ENCODE results near the gene TRIM6. TPM values are rescaled to one million over a fixed set of nuclear protein-coding genes. Genes with fewer than 3 reads are reported as not detected.
"Not testable (repeated sequence)": the region's sequence is repeated elsewhere in the genome, so short reads cannot be mapped to it uniquely, and the experiment has no call there.

TRIM6 gene
- total RNA-seq, 2 experiments from 2014 or later = 2.1 to 2.6 TPM

DNA sequence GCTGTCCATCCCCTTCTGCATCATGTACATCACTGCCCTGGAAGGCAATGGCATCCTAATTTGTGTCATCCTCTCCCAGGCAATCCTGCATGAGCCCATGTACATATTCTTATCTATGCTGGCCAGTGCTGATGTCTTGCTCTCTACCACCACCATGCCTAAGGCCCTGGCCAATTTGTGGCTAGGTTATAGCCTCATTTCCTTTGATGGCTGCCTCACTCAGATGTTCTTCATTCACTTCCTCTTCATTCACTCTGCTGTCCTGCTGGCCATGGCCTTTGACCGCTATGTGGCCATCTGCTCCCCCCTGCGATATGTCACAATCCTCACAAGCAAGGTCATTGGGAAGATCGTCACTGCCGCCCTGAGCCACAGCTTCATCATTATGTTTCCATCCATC is 15.4 kb upstream of the TRIM6 start:
- H3K9me3 Mint-ChIP-seq = no peaks in the 10 kb centered on the region

DNA sequence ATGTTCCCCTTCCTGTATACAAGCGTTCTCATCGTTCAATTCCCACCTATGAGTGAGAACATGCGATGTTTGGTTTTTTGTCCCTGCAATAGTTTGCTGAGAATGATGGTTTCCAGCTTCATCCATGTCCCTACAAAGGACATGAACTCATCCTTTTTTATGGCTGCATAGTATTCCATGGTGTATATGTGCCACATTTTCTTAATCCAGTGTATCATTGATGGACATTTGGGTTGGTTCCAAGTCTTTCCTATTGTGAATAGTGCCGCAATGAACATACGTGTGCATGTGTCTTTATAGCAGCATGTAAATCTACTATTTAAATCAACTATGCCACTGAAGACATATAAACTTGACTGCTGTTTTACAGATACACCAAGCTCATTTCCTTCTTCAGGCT is 12.0 kb upstream of the TRIM6 start:
- H3K36me3 Mint-ChIP-seq (ENCODE audit: low read depth); H3K9me3 Mint-ChIP-seq; DNase-seq; CTCF ChIA-PET; intact Hi-C loops (cut with micrococcal nuclease); H3K4me1 Mint-ChIP-seq (ENCODE audit: low read depth); H3K27ac Mint-ChIP-seq; H3K27me3 Mint-ChIP-seq (ENCODE audit: low read depth); H3K4me3 Mint-ChIP-seq: not testable (repeated sequence)

More for the DNA sequence above, 15.4 kb upstream of the TRIM6 start:
- intact Hi-C loops (cut with micrococcal nuclease) = no loop called here
- CTCF ChIA-PET = no interaction called here
- Mint-ChIP-seq H3K27me3 (ENCODE audit: low read depth) (no peaks in the 10 kb centered on the region), H3K4me3 (no peak overlapping the region), H3K27ac (no peak overlapping the region), H3K4me1 (ENCODE audit: low read depth) (no peaks in the 10 kb centered on the region), H3K36me3 (ENCODE audit: low read depth) (no peaks in the 10 kb centered on the region)
- no peak for DNase-seq

- H3K27ac Mint-ChIP-seq; H3K4me1 Mint-ChIP-seq (ENCODE audit: low read depth); H3K4me3 Mint-ChIP-seq; H3K27me3 Mint-ChIP-seq (ENCODE audit: low read depth); DNase-seq; intact Hi-C loops (cut with micrococcal nuclease); H3K9me3 Mint-ChIP-seq; H3K36me3 Mint-ChIP-seq (ENCODE audit: low read depth): not testable (repeated sequence)
- CTCF ChIA-PET = interaction anchor here (1.4 kb wide), 1 partner anchor 10 kb away, joined by 5 read pairs; no protein-coding TSS in a partner anchor
Measured at GRCh38 chr11:5589906-5590305, 6.5 kb upstream of the TRIM6 start.

DNA sequence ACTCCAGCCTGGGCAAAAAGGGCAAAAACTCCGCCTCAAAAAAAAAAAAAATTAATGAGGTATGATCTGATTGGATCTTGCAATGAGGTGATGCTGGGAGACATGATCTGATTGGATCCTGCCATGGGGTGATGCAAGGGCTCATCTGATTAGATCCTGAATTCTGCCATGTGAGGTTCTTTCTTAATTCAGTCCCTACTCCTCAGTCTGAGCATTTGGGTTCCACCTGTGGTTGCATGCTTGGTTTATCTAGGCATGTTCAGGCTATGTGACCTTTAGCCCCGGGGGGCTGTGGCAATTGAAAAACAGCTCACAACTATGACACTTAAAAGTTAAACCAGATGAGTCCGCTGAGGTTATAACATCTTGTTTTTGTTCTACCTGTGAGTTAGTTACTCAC is 4.8 kb upstream of the TRIM6 start:
- Mint-ChIP-seq H3K27ac (no peak overlapping the region), H3K4me1 (ENCODE audit: low read depth) (peaks cover 2% of the 10 kb centered on the region), H3K27me3 (ENCODE audit: low read depth) (no peaks in the 10 kb centered on the region), H3K4me3 (no peak overlapping the region), H3K9me3 (no peaks in the 10 kb centered on the region), H3K36me3 (ENCODE audit: low read depth) (no peaks in the 10 kb centered on the region)
- intact Hi-C loops (cut with micrococcal nuclease) = no loop called here
- no peak for DNase-seq
- CTCF ChIA-PET = no interaction called here

DNA sequence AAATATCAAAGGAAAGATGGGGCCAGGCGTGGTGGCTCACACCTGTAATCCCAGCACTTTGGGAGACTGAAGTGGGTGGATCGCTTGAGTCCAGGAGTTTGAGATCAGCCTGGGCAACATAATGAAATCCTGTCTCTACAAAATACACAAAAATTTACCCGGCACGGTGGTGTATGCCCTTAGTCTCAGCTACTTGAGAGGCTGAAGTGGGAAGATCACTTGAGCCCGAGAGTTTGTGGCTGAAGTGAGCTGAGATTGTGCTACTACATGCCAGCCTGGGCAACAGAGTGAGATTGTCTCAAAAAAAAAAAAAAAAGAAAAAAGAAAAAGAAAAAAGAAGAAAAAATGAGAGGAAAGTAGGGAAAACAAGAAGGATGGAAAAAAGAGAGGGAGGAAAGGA is 3.8 kb upstream of the TRIM6 start:
- Mint-ChIP-seq H3K4me3 (no peak overlapping the region), H3K9me3 (no peaks in the 10 kb centered on the region), H3K27me3 (ENCODE audit: low read depth) (no peaks in the 10 kb centered on the region), H3K27ac (no peak overlapping the region), H3K4me1 (ENCODE audit: low read depth) (peaks cover 6% of the 10 kb centered on the region), H3K36me3 (ENCODE audit: low read depth) (no peaks in the 10 kb centered on the region)
- no peak for DNase-seq
- CTCF ChIA-PET = no interaction called here
- intact Hi-C loops (cut with micrococcal nuclease) = no loop called here

GRCh38 chr11:5593146-5593545 is 3.3 kb upstream of the TRIM6 start:
- Mint-ChIP-seq H3K27me3 (ENCODE audit: low read depth) (no peaks in the 10 kb centered on the region), H3K9me3 (no peaks in the 10 kb centered on the region), H3K4me3 (no peak overlapping the region), H3K27ac (no peak overlapping the region), H3K4me1 (ENCODE audit: low read depth) (peaks cover 6% of the 10 kb centered on the region), H3K36me3 (ENCODE audit: low read depth) (no peaks in the 10 kb centered on the region)
- intact Hi-C loops (cut with micrococcal nuclease) = no loop called here
- no peak for DNase-seq
- CTCF ChIA-PET = no interaction called here

GRCh38 chr11:5597953-5598352 is 1.5 kb downstream of the TRIM6 start:
- Mint-ChIP-seq H3K9me3 (no peaks in the 10 kb centered on the region), H3K4me1 (ENCODE audit: low read depth) (peaks cover 6% of the 10 kb centered on the region), H3K27ac (no peak overlapping the region), H3K36me3 (ENCODE audit: low read depth) (no peaks in the 10 kb centered on the region), H3K27me3 (ENCODE audit: low read depth) (no peaks in the 10 kb centered on the region), H3K4me3 (no peak overlapping the region)
- CTCF ChIA-PET = interaction anchor here (1.0 to 1.2 kb wide), 2 partner anchors 16 to 61 kb away, joined by 3 read pairs; no protein-coding TSS in a partner anchor
- intact Hi-C loops (cut with micrococcal nuclease) = no loop called here
- no peak for DNase-seq

DNA sequence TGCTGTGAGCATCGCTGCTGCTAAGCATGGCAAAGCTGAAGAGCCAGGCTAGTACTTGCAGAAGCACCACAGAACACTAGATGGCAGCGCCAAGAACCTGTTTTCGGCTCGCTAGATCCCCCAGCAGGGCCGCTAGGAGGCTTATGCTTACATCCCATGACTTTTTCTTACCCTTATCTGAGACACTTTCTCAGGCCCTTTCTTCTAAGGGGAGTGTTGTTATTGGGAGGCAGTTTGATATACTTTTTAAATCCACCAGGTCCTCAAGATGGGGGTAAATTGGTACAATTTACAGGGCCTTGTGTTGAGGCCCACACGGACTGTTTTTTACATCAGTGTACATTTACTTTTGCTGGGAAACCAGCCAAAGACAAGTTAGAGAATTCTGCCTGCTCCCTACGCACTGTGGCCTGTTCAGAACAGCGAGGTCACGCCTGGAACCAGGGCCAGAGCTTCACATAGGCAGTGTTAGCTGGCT is 4.0 kb downstream of the TRIM6 start:
- CTCF ChIA-PET = interaction anchor here (1.1 to 2.0 kb wide), 6 partner anchors 10 to 210 kb away, joined by 3 to 7 read pairs (median 4); partner anchors contain the start of genes OR52N2 and TRIM5
- Mint-ChIP-seq H3K27me3 (ENCODE audit: low read depth) (no peaks in the 10 kb centered on the region), H3K27ac (no peak overlapping the region), H3K4me1 (ENCODE audit: low read depth) (peaks cover 6% of the 10 kb centered on the region), H3K9me3 (no peaks in the 10 kb centered on the region), H3K4me3 (no peak overlapping the region), H3K36me3 (ENCODE audit: low read depth) (no peaks in the 10 kb centered on the region)
- intact Hi-C loops (cut with micrococcal nuclease) = loop anchor here (1.0 to 5.0 kb wide), 5 partner anchors 25 to 292 kb away; partner anchors contain the start of genes OR52E5, OR52N2, TRIM34 and TRIM5
- peak; percentile 79 for DNase-seq

DNA sequence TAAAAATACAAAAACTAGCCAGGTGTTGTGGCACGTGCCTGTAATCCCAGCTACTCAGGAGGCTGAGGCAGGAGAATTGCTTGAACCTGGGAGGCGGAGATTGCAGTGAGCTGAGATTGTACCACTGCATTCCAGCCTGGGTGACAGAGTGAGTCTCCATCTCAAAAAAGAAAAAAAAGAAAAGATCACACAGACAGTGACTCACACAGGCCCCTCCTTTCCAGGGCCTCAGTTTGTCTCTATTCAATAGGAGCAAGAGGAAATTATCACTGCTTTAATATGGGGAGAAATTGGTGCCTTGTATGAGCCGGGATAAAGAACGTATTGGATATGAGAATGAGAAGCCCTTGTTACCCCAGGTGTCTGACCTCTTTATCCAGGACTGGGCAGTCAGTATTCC is 6.4 kb downstream of the TRIM6 start:
- H3K4me3 Mint-ChIP-seq; H3K4me1 Mint-ChIP-seq (ENCODE audit: low read depth); H3K36me3 Mint-ChIP-seq (ENCODE audit: low read depth); DNase-seq; CTCF ChIA-PET; H3K27me3 Mint-ChIP-seq (ENCODE audit: low read depth); H3K9me3 Mint-ChIP-seq; H3K27ac Mint-ChIP-seq: not testable (repeated sequence)
- intact Hi-C loops (cut with micrococcal nuclease) = loop anchor here (5.0 kb wide), 1 partner anchor 290 kb away; the partner anchor contains the start of gene OR52E5

- Mint-ChIP-seq H3K9me3 (no peaks in the 10 kb centered on the region), H3K27me3 (ENCODE audit: low read depth) (no peaks in the 10 kb centered on the region), H3K27ac (no peak overlapping the region), H3K4me3 (no peak overlapping the region), H3K4me1 (ENCODE audit: low read depth) (no peaks in the 10 kb centered on the region), H3K36me3 (ENCODE audit: low read depth) (no peaks in the 10 kb centered on the region)
- CTCF ChIA-PET = no interaction called here
- intact Hi-C loops (cut with micrococcal nuclease) = loop anchor here (5.0 kb wide), 1 partner anchor 289 kb away; the partner anchor contains the start of gene OR52E5
- DNase-seq = no peak
Measured at GRCh38 chr11:5603326-5603725, 6.9 kb downstream of the TRIM6 start.

DNA sequence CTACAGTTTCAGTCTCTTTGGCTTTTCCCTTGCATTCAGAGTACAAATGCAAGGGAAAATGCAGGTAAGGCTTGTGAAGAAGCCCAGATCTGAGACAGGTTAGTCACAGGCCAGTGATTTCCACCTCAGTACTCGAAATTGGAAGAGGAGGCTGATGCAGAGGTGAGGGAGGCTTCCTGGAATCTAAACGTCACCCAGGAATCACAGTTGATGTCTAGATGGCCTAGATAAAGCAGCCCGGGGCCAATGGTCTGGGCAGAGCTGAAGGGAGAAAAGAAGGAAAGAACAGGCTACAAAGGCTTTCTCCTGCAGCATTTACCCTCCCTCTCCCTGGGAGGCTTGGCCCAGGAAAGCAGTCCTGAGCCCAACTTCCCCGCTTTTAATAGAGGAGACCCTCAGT is 8.5 kb downstream of the TRIM6 start:
- Mint-ChIP-seq H3K4me1 (ENCODE audit: low read depth) (no peaks in the 10 kb centered on the region), H3K27ac (no peak overlapping the region), H3K4me3 (no peak overlapping the region), H3K27me3 (ENCODE audit: low read depth) (no peaks in the 10 kb centered on the region), H3K9me3 (no peaks in the 10 kb centered on the region), H3K36me3 (ENCODE audit: low read depth) (no peaks in the 10 kb centered on the region)
- no peak for DNase-seq
- CTCF ChIA-PET = no interaction called here
- intact Hi-C loops (cut with micrococcal nuclease) = loop anchor here (5.0 kb wide), 1 partner anchor 287 kb away; the partner anchor contains the start of gene OR52E5

- DNase-seq = peak; percentile 13
- CTCF ChIA-PET = no interaction called here
- Mint-ChIP-seq H3K4me1 (ENCODE audit: low read depth) (peaks cover 3% of the 10 kb centered on the region), H3K4me3 (no peak overlapping the region), H3K27me3 (ENCODE audit: low read depth) (no peaks in the 10 kb centered on the region), H3K27ac (no peak overlapping the region), H3K36me3 (ENCODE audit: low read depth) (no peaks in the 10 kb centered on the region), H3K9me3 (no peaks in the 10 kb centered on the region)
- intact Hi-C loops (cut with micrococcal nuclease) = no loop called here
Measured at GRCh38 chr11:5605849-5606248, 9.4 kb downstream of the TRIM6 start.

DNA sequence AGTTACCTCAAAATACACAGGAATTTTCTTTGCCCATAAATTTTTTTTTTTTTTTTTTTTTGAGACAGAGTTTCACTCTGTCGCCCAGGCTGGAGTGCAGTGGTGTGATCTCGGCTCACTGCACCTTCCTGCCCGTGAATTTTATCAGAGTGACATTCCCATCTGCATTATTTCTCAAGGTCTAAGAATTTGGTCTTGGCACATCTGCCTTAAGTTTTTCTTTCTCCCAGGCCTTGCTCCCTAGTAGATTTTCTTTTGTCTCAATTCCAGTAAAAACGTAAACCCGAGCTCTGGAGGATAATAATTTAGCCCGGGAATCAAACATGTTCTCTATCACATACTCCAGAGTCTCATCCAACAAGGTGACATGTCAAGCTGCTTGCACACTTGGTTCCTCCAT is 12.4 kb downstream of the TRIM6 start:
- Mint-ChIP-seq H3K27ac (no peak overlapping the region), H3K4me1 (ENCODE audit: low read depth) (peaks cover 3% of the 10 kb centered on the region), H3K27me3 (ENCODE audit: low read depth) (no peaks in the 10 kb centered on the region), H3K9me3 (no peaks in the 10 kb centered on the region), H3K4me3 (no peak overlapping the region), H3K36me3 (ENCODE audit: low read depth) (no peaks in the 10 kb centered on the region)
- intact Hi-C loops (cut with micrococcal nuclease) = no loop called here
- CTCF ChIA-PET = no interaction called here
- DNase-seq = no peak
